IPS-NIHi11 (cell line): Measurements from ENCODE around the gene SNX25.
"Not testable (repeated sequence)": the region's sequence is repeated elsewhere in the genome, so short reads cannot be mapped to it uniquely, and the experiment has no call there.

Experiments used
- DNase-seq: peaks from one replicate; pipeline ENCODE4 v3.0.0; 2012; ENCODE audit warnings: mixed read lengths, low spot score

SNX25 gene

GRCh38 chr4:185305979-185306442 is 96.6 kb downstream of the SNX25 start:
- DNase-seq: peak; percentile 37

GRCh38 chr4:185307136-185307950 is 97.9 kb downstream of the SNX25 start:
- DNase-seq: peak; percentile 23

DNA sequence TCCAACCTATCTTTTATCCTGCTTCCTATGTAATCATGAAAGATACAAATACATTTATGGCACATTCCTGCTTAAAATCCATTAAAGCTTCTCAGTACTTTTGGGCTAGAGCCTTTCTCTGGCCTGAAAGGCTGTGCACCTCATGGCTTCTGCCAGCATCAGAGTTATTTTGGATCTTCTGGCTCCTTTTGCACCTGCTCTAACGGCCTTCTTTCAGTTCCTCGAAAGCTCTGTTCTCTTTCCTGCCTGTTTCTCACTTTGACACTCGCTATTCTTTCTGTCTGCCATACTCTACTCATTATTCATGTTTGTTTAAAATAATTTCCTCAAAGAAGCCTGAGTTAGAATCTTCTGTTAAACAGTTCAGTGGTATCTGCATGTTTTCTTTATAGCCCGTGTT is 100.4 kb downstream of the SNX25 start:
- no peak for DNase-seq

GRCh38 chr4:185311113-185311888 is 101.9 kb downstream of the SNX25 start:
- DNase-seq: no peak

- DNase-seq: no peak
Measured at GRCh38 chr4:185312699-185313098, 103.3 kb downstream of the SNX25 start.

DNA sequence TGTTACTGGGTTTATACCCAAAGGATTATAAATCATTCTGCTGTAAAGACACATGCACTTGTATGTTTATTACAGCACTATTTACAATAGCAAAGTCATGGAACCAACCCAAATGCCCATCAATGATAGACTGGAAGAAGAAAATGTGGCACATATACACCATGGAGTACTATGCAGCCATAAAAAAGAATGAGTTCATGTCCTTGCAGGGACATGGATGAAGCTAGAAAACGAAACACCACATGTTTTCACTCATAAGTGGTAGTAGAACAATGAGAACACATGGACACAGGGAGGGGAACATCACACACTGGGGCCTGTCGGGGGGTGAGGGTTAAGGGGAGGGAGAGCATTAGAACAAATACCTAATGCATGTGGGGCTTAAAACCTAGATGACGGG is 108.1 kb downstream of the SNX25 start:
- DNase-seq: not testable (repeated sequence)

GRCh38 chr4:185317880-185318279 is 108.5 kb downstream of the SNX25 start:
- no peak for DNase-seq

- DNase-seq: peak; percentile 48
Measured at GRCh38 chr4:185318679-185319078, 109.3 kb downstream of the SNX25 start.

DNA sequence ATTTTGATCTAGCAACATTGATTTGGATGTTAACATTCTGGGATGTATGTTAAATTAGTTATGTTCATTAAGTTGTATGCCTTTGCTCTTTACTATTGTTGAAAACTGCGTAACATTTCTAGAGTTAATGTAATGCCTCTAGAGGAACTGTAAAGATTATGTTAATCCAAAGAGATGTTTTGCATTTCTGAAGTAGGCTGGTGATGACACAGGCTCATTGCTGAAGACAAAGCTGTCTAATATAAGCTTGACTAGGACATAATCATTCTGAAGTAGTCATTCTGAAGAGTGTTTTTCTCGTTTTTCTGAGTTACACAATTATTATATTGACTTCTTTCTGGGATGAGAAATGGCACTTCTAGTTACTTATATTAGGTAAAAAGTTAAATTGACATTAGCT is 113.4 kb downstream of the SNX25 start:
- DNase-seq: no peak

- no peak for DNase-seq
Measured at GRCh38 chr4:185323606-185324005, 114.2 kb downstream of the SNX25 start.

DNA sequence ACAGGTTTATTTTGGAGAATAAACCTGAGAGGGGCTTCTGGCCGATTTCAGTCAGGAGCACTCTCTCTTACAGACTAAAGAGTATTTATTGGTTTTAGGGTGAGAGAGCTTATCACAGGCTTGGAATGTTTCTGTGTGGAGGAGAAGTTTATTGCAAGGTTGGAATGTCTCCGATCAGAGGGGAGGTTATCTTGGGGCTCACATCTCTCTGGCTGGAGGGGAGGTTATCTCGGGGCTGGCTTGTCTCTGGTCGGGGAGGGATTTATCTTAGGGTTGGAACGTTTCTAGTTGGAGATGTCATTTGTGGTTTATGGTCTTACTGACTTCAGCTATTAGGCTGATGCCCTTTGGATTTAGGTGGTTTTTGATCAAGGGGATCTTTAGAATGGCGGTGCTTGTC is 115.0 kb downstream of the SNX25 start:
- not testable (repeated sequence) for DNase-seq

GRCh38 chr4:185325721-185326120 is 116.3 kb downstream of the SNX25 start:
- not testable (repeated sequence) for DNase-seq

GRCh38 chr4:185328586-185328985 is 119.2 kb downstream of the SNX25 start:
- no peak for DNase-seq

- not testable (repeated sequence) for DNase-seq
Measured at GRCh38 chr4:185329879-185330510, 120.6 kb downstream of the SNX25 start.

GRCh38 chr4:185332575-185333464 is 123.4 kb downstream of the SNX25 start:
- no peak for DNase-seq

- DNase-seq: no peak
Measured at GRCh38 chr4:185334326-185334725, 124.9 kb downstream of the SNX25 start.

DNA sequence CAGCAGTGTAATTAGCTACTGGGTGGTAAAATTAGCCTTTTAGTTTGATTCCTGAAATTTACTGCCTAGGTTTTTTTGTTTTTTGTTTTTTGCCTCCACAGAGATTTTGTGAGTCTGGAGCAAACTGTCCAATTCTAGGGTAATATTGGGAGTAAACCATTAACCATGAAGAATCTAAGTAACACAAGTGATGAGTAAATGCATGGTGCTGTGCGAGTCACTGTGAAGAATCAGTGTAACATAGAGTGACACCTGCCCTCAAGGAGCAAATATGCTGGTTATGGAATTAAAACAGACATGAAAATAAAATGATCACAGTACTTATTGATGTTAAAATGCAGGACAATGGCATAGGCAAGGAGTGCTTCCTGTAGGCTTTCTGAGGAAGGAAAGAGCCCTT is 126.2 kb downstream of the SNX25 start:
- DNase-seq: no peak

DNA sequence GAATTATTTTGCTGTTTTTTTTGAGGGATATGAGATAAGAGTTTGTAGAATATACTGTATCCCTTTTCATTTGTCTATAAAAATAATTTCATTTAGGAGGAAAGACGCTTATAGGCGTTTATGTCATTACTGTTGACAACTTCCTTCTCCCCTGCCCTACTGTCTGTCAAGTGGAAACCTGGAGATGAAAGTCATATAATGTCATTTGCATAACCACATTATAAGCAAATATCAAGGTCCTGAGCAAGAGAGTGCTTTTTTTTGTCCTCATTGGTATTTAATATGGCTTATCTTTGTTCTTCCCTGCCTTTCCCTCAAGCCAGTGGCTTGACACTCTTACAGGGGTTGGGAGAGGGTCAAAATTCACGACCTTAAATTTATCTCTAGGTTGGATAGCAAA is 130.5 kb downstream of the SNX25 start:
- no peak for DNase-seq

- no peak for DNase-seq
Measured at GRCh38 chr4:185341377-185341776, 132.0 kb downstream of the SNX25 start.

- no peak for DNase-seq
Measured at GRCh38 chr4:185341841-185342240, 132.4 kb downstream of the SNX25 start.

DNA sequence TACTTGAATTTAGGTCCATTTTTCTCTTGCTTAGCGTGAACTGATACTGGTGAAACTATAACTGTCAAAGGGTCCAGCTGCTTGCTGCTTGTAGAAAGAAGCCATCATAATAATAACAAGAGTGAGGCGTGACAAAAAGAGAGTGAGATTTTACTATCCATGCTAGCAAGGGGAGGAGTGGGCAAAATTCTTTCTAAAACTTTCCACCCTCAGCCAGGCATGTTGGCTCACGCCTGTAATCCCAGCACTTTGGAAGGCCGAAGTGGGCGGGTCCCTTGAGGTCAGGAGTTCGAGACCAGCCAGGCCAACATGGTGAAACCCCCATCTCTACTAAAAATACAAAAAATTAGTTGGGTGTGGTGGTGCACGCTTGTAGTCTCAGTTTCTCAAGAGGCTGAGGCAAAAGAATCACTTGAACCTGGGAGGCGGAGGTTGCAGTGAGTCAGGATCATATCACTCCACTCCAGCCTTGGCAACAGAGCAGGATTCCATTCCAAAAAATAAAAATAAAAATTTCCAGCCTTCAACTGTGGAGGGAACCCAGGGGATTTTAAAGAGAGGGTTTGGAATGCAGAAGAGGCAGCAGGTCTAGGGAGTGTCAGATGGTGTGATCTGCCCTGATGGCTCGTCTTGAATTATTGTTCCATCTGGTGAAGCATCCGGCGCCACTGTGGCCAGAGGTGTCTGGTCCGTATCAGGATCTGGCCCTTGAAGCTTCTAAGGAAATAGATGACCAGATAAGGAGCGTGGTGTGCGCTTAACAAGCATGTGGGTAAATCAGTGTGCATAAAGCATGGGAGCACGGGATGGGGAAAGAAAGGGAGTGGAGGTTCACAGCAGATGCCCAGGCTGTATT is 134.6 kb downstream of the SNX25 start:
- DNase-seq: no peak
